Measurements from ENCODE around the gene FMN1.

Gene FMN1

GRCh38 chr15:32716216-32716914 is 478.1 kb downstream of the FMN1 start:
- no peak for DNase-seq
